ENCODE data around the gene PCDHGB2.

DNA sequence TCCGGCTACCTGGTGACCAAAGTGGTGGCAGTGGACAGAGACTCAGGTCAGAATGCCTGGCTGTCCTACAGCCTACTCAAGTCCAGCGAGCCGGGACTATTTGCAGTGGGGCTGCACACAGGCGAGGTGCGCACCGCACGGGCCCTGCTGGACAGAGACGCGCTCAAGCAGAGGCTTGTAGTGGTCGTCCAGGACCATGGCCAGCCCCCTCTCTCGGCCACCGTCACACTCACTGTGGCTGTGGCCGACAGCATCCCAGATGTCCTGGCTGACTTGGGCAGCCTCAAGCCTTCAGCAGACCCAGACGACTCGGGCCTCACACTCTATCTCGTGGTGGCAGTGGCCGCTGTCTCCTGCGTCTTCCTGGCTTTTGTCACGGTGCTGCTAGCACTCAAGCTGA is 2.8 kb upstream of the PCDHGB2 start:
- TF ChIP-seq POLR2A (IDR thresholded peaks at IDR 0.05; ENCODE audit: low read depth, low read length) (no peak), POLR2AphosphoS5 (IDR thresholded peaks at IDR 0.05; ENCODE audit: low read depth, low read length) (no peak), TAF1 (IDR thresholded peaks at IDR 0.05; ENCODE audit: borderline replicate concordance, low read depth, low read length) (no peak)
